ENCODE data around the gene GPA33. TPM values are rescaled to one million over a fixed set of nuclear protein-coding genes. Genes with fewer than 3 reads are reported as not detected.

Gene GPA33
- total RNA-seq, 4 donors from 2014 or later: 87.4 to 568 (median 509) TPM

DNA sequence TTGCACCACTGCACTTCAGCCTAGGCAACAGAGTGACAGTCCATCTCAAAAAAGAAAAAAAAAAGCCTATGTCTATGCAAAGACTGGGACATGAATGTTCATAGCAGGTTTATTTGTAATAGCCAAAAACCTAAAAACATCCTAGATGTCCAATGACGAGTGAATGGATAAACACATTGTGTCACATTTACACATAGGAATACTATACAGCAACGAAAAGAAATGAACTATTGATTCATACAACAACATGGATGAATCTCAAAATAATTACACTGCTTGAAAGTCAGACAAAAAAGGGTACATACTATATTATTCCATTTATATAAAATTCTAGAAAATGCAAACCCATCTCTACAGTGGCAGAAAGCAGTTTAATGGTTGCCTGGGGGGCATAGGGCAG, 11.6 kb upstream of the GPA33 start:
- Histone ChIP-seq H3K4me3 (no peak overlapping the region), H3K4me1 (peaks cover 0 to 17% (median 4%) of the 10 kb centered on the region in 4 donors), H3K36me3 (no peaks in the 10 kb centered on the region), H3K27ac (no peak overlapping the region), H3K27me3 (no peaks in the 10 kb centered on the region), H3K9me3 (no peaks in the 10 kb centered on the region)
- intact Hi-C loops (cut with DNase I; ENCODE audit: low total_unique reads): no loop called here
- in situ Hi-C loops (cut with MboI; ENCODE audit: low pct_ligation_motif_present in 1 of 4, low pct_unique_long_range_greater_than_20kb in 1 of 4, low sequenced_read_pairs in 3 of 4): no loop called here
- WGBS, 2 donors (ENCODE audit: low coverage in 1 of 2): 69 to 96% methylated on average over 2 of the region's 2 CpGs
- TF ChIP-seq EP300 (IDR thresholded peaks at IDR 0.05; ENCODE audit: low read depth): no peak
- no peak for TF ChIP-seq POLR2AphosphoS5 (IDR thresholded peaks at IDR 0.05)
- TF ChIP-seq, protein P1, sequence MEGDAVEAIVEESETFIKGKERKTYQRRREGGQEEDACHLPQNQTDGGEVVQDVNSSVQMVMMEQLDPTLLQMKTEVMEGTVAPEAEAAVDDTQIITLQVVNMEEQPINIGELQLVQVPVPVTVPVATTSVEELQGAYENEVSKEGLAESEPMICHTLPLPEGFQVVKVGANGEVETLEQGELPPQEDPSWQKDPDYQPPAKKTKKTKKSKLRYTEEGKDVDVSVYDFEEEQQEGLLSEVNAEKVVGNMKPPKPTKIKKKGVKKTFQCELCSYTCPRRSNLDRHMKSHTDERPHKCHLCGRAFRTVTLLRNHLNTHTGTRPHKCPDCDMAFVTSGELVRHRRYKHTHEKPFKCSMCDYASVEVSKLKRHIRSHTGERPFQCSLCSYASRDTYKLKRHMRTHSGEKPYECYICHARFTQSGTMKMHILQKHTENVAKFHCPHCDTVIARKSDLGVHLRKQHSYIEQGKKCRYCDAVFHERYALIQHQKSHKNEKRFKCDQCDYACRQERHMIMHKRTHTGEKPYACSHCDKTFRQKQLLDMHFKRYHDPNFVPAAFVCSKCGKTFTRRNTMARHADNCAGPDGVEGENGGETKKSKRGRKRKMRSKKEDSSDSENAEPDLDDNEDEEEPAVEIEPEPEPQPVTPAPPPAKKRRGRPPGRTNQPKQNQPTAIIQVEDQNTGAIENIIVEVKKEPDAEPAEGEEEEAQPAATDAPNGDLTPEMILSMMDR (IDR thresholded peaks at IDR 0.05): no peak
- TF ChIP-seq POLR2A (IDR thresholded peaks at IDR 0.05): no peak
- no peak for DNase-seq

DNA sequence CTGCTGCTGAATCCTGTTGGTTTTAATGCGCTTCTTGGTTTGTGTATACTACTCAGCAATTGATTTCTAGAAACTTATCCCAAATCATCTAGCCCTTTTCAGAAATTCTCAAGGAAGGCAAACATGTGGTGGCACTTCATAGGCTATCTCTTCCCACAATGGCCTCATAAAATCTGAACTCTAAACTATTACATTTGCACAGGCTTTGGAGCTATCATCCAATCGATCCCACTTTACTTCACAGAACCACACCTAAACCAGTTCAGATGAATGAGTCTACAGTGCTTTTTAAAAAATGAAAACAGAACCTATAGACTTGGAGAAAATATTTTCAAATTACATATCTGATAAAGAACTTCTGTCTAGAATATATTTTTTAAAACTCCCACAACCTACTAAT, 10.6 kb upstream of the GPA33 start:
- Histone ChIP-seq H3K27me3 (no peaks in the 10 kb centered on the region), H3K27ac (peak overlapping the region; percentile 25 to 62 (median 40)), H3K4me1 (peaks cover 0 to 17% (median 4%) of the 10 kb centered on the region in 4 donors), H3K9me3 (no peaks in the 10 kb centered on the region), H3K4me3 (no peak overlapping the region), H3K36me3 (no peaks in the 10 kb centered on the region)
- no peak for TF ChIP-seq POLR2AphosphoS5 (IDR thresholded peaks at IDR 0.05)
- TF ChIP-seq EP300 (IDR thresholded peaks at IDR 0.05; ENCODE audit: low read depth): no peak
- no peak for TF ChIP-seq POLR2A (IDR thresholded peaks at IDR 0.05)
- TF ChIP-seq, protein P1 (IDR thresholded peaks at IDR 0.05): no peak
- DNase-seq: no peak
- in situ Hi-C loops (cut with MboI; ENCODE audit: low pct_ligation_motif_present in 1 of 4, low pct_unique_long_range_greater_than_20kb in 1 of 4, low sequenced_read_pairs in 3 of 4) (no loop called here), intact Hi-C loops (cut with DNase I; ENCODE audit: low total_unique reads) (no loop called here)
- WGBS, 2 donors (ENCODE audit: low coverage in 1 of 2): 67 to 70% methylated on average over 2 of the region's 2 CpGs

DNA sequence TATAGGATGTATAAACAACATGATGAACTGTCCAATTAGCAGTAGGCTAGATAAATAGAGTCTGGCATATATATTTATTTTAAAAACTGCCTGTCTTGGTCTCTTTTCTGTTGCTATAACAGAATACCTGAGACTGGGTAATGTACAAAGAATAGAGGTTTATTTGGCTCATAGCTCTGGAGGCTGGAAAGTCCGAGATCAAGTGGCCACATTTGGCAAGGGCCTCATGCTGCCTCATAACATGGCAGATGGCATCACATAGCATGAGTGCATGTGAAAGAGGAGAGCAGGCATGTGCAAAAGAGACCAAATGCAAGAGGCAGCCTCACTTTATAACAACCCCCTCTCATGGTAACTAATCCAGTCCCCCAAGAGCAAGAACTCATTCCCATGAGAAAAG, 9.7 kb upstream of the GPA33 start:
- in situ Hi-C loops (cut with MboI; ENCODE audit: low pct_ligation_motif_present in 1 of 4, low pct_unique_long_range_greater_than_20kb in 1 of 4, low sequenced_read_pairs in 3 of 4): no loop called here
- Histone ChIP-seq H3K9me3 (no peaks in the 10 kb centered on the region), H3K36me3 (no peaks in the 10 kb centered on the region), H3K4me1 (peaks cover 0 to 9% (median 4%) of the 10 kb centered on the region in 4 donors), H3K27ac (peak overlapping the region in 1 of 4 donors; percentile 62), H3K4me3 (no peak overlapping the region), H3K27me3 (no peaks in the 10 kb centered on the region)
- TF ChIP-seq POLR2AphosphoS5 (IDR thresholded peaks at IDR 0.05) (no peak), EP300 (IDR thresholded peaks at IDR 0.05; ENCODE audit: low read depth) (no peak), POLR2A (IDR thresholded peaks at IDR 0.05) (no peak)
- TF ChIP-seq, protein P1 (IDR thresholded peaks at IDR 0.05): no peak
- intact Hi-C loops (cut with DNase I; ENCODE audit: low total_unique reads): no loop called here
- WGBS, 2 donors (ENCODE audit: low coverage in 1 of 2): 74 to 86% methylated on average over 1 of the region's 1 CpG
- no peak for DNase-seq

DNA sequence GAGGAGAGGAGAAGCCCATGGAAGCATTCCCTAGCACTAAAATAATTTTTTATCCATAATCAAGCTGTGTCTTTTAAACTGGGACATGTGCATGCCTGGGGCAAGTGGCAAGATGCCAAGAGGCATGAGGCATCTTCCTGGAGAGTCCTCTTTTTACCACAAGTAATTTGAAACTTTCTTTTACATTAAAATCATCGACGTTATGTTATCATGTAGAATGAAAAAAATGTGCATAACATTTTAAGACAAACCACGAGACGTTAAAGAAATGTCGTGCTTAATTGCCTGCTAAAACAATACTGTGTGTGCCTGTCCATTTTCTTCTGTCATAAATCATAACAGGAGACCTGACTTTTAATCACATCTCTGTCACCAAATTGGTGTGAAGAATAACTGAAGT, 5.2 kb upstream of the GPA33 start:
- WGBS, 2 donors (ENCODE audit: low coverage in 1 of 2): 49 to 50% methylated on average over 5 of the region's 5 CpGs
- in situ Hi-C loops (cut with MboI; ENCODE audit: low pct_ligation_motif_present in 1 of 4, low pct_unique_long_range_greater_than_20kb in 1 of 4, low sequenced_read_pairs in 3 of 4) (no loop called here), intact Hi-C loops (cut with DNase I; ENCODE audit: low total_unique reads) (no loop called here)
- H3K27me3 ChIP-seq: no peaks in the 10 kb centered on the region
- H3K36me3 ChIP-seq: no peaks in the 10 kb centered on the region
- TF ChIP-seq POLR2A (IDR thresholded peaks at IDR 0.05): no peak
- peaks cover 0 to 9% (median 7%) of the 10 kb centered on the region in 4 donors for H3K4me1 ChIP-seq
- no peak overlapping the region for H3K27ac ChIP-seq
- no peaks in the 10 kb centered on the region for H3K9me3 ChIP-seq
- no peak overlapping the region for H3K4me3 ChIP-seq
- DNase-seq: no peak

DNA sequence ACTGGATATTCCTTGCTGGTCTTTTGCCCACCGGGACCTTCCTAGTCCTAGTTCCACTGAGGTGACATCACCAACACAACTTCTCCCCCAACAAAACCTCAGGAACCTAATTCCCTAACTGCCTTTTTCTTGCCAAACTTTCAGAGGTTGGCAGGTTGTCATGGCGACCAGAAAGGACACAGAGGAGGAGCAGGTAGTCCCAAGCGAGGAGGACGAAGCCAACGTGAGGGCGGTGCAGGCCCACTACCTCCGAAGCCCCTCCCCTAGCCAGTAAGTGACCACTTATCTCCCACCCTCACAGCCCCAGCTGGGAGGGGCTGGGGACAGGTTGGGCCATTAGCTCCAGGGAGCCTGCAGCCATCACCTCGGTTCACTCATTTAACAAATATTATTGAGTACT, 4.5 kb upstream of the GPA33 start:
- no peaks in the 10 kb centered on the region for H3K36me3 ChIP-seq
- no peak for DNase-seq
- H3K27ac ChIP-seq: no peak overlapping the region
- TF ChIP-seq POLR2A (IDR thresholded peaks at IDR 0.05) (no peak), EP300 (IDR thresholded peaks at IDR 0.05; ENCODE audit: low read depth) (no peak), POLR2AphosphoS5 (IDR thresholded peaks at IDR 0.05) (no peak)
- TF ChIP-seq, protein P1 (IDR thresholded peaks at IDR 0.05): no peak
- in situ Hi-C loops (cut with MboI; ENCODE audit: low pct_ligation_motif_present in 1 of 4, low pct_unique_long_range_greater_than_20kb in 1 of 4, low sequenced_read_pairs in 3 of 4) (no loop called here), intact Hi-C loops (cut with DNase I; ENCODE audit: low total_unique reads) (no loop called here)
- no peak overlapping the region for H3K4me3 ChIP-seq
- no peaks in the 10 kb centered on the region for H3K27me3 ChIP-seq
- H3K9me3 ChIP-seq: no peaks in the 10 kb centered on the region
- H3K4me1 ChIP-seq: peaks cover 0 to 9% (median 7%) of the 10 kb centered on the region in 4 donors
- 90% methylated on average over 8 of the region's 8 CpGs; no CpG with 5 or more reads in 1 of the 2 donors for WGBS, 2 donors (ENCODE audit: low coverage in 1 of 2)

All from transverse colon (tissue), 4 donors.